ENCODE data around the gene KPNB1. TPM values are rescaled to one million over a fixed set of nuclear protein-coding genes. Genes with fewer than 3 reads are reported as not detected.

KPNB1 gene
- total RNA-seq, 1 experiment from 2014 or later = 742 TPM

DNA sequence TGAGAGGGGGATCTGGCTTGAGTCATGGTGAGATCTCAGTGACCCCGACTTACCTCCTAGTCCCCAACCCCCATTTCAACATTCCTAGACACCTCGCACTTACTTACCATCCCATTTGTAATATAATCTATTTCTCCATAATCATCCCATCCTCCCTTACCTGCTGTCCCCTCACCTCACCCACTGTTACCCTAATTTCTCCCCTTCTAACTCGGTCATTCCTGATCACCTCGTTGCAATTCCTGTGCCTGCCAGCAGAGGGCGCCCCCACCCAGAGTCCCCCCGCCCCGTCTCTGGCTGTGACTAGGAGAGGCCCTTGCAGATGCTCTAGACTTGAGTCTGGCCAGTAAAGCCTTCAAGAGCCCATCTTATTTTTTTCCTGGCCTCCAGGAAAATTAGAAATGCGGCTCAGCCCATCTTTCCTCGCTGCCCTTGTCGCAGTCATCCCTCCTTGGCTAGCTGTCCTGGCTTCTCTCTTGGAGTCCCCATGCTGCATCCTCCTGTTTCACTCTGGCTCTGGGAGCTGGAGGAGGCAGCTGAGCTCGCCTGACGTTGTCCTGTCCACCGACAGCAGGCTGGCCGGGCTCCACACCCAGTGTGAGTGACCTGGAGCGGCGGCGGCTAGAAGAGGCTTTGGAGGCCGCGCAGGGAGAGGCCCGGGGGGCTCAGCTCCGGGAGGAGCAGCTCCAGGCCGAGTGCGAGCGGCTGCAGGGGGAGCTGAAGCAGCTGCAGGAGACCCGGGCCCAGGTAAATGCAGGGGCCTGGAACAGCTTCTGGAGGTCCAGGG, 49.2 kb downstream of the KPNB1 start:
- no peak overlapping the region for H4K91ac ChIP-seq (ENCODE audit: insufficient read length, low read depth, low read length)
- no peak overlapping the region for H3K4ac ChIP-seq (ENCODE audit: low read depth, low read length)
- peaks cover 2% of the 10 kb centered on the region; the same call in 1 of the 2 replicates for H3K27me3 Mint-ChIP-seq (ENCODE audit: low read depth)
- no peak overlapping the region for H2BK20ac ChIP-seq (ENCODE audit: low read depth, low read length, poor library complexity, severe bottlenecking)
- peak; percentile 88 for DNase-seq
- peaks cover 0 to 32% (median 13%) of the 10 kb centered on the region in 3 experiments; a peak in 6 of 7 replicates for H3K36me3 Mint-ChIP-seq (ENCODE audit: insufficient read depth in 1 of 3, low read depth in 3 of 3)
- H2BK15ac ChIP-seq (ENCODE audit: low read depth, low read length) = no peak overlapping the region
- H3T11ph ChIP-seq (ENCODE audit: low read length) = no peak overlapping the region
- no peak overlapping the region for H2AK5ac ChIP-seq (ENCODE audit: insufficient read length, low read length)
- H2BK5ac ChIP-seq (ENCODE audit: insufficient read length, low read length) = no peak overlapping the region
- H2BK120ac ChIP-seq (ENCODE audit: low read depth, low read length, poor library complexity, severe bottlenecking) = no peak overlapping the region
- WGBS (ENCODE audit: extremely low coverage, insufficient read length, low lambda C conversion rate) = no CpG with 5 or more reads among the region's 25 CpGs
- no peaks in the 10 kb centered on the region for H3K79me1 ChIP-seq (ENCODE audit: insufficient read depth, low read depth, low read length, poor library complexity, severe bottlenecking)
- no peaks in the 10 kb centered on the region for H4K20me1 ChIP-seq (ENCODE audit: control insufficient read depth, insufficient read depth, insufficient read length)
- H4K5ac ChIP-seq (ENCODE audit: insufficient read length, low read depth, low read length) = no peak overlapping the region
- H3K4me3 Mint-ChIP-seq = no peak overlapping the region
- no peaks in the 10 kb centered on the region for H3K9me3 ChIP-seq (ENCODE audit: control insufficient read depth, low read depth, low read length)
- peak; percentile 98 for TF ChIP-seq CTCF (conservative IDR thresholded peaks at IDR 0.05)
- H3K9ac ChIP-seq (ENCODE audit: extremely low read depth, insufficient read length, low read length) = no peak overlapping the region
- no peaks in the 10 kb centered on the region for H3K9me3 Mint-ChIP-seq
- H3K4me1 ChIP-seq (ENCODE audit: insufficient read depth, low read length) = no peaks in the 10 kb centered on the region
- H4K8ac ChIP-seq (replicated peaks; ENCODE audit: insufficient read length, low read depth, low read length) = no peak overlapping the region
- no peak overlapping the region for H3K27ac Mint-ChIP-seq
- H3K4me1 Mint-ChIP-seq = peaks cover 4 to 25% of the 10 kb centered on the region in 2 experiments
- H3K14ac ChIP-seq (ENCODE audit: insufficient read depth, low read length) = no peak overlapping the region
- no peak overlapping the region for H3K56ac ChIP-seq (ENCODE audit: insufficient read length, low read depth, low read length)
- H3K27ac ChIP-seq (ENCODE audit: insufficient read length, low read depth, low read length) = no peak overlapping the region
- H2AFZ ChIP-seq (ENCODE audit: low read length) = no peak overlapping the region
- H3K23ac ChIP-seq (ENCODE audit: insufficient read length, low read depth, low read length) = no peak overlapping the region
- H3K18ac ChIP-seq (ENCODE audit: insufficient read length, low read depth, low read length) = no peak overlapping the region
- no peaks in the 10 kb centered on the region for H3K79me2 ChIP-seq (ENCODE audit: insufficient read depth, low read length)
- no peaks in the 10 kb centered on the region for H3K27me3 ChIP-seq (ENCODE audit: insufficient read depth, low read length)
- H2BK12ac ChIP-seq (ENCODE audit: insufficient read length, low read depth, low read length) = no peak overlapping the region
- H3K4me2 ChIP-seq (ENCODE audit: insufficient read depth, insufficient read length, low read length) = no peak overlapping the region
- H3K23me2 ChIP-seq (ENCODE audit: insufficient read length, low read depth, low read length, poor library complexity, severe bottlenecking) = peaks cover 14% of the 10 kb centered on the region
